Right ventricle myocardium superior (tissue), 1 donor: ENCODE measurements around the gene SLC25A53. TPM values are rescaled to one million over a fixed set of nuclear protein-coding genes. Genes with fewer than 3 reads are reported as not detected.

Experiments
- ATAC-seq: fragments of 200-7000 bp; cut with Tn5 transposase; one replicate; pipeline ENCODE4 v1.9.1; 2020; ENCODE audit warnings: mild to moderate bottlenecking; ENCODE audit not compliant: poor library complexity
- DNase-seq: peaks from one replicate; pipeline ENCODE4 v3.0.0-alpha.2; 2020
- intact Hi-C: fragments of 100-400 bp; cut with DNase I; formaldehyde crosslinking; loops from one replicate; pipeline ENCODE4 v1.11.2; 2022
- long read RNA-seq: library from polyadenylated mRNA; unstranded; transcript quantifications from one replicate; pipeline ENCODE4 v2.0.0, GENCODE V29; 2021
- total RNA-seq: library from RNA; stranded (reverse); fragmentation: NEBNext Ultra II Directional; extraction: Animal tissue kit (Norgen Biotek cat#: 25700); gene quantifications from one replicate; pipeline ENCODE4 v1.2.1, GENCODE V29; 2021
- donor health status: DM: no; HTN: yes; CAD: no; lungs with severe emphysema.

SLC25A53 gene, protein sequence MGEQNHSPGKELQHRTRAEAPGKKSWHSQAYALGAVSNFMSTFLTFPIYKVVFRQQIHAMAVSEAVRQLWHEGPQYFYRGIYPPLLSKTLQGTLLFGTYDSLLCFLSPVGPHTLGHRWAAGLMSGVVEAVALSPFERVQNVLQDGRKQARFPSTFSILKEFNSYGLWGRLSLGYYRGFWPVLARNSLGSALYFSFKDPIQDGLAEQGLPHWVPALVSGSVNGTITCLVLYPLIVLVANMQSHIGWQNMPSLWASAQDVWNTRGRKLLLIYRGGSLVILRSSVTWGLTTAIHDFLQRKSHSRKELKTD
- 11.9 TPM for total RNA-seq
- long read RNA-seq, transcript SLC25A53-201 (2 exons, 731 nt), result major isoform, 5 of 16 reads
- long read RNA-seq, partial matches to known transcripts, result 0 of 16 reads
- long read RNA-seq, other reads (novel, unspliced or antisense), result 11 of 16 reads

DNA sequence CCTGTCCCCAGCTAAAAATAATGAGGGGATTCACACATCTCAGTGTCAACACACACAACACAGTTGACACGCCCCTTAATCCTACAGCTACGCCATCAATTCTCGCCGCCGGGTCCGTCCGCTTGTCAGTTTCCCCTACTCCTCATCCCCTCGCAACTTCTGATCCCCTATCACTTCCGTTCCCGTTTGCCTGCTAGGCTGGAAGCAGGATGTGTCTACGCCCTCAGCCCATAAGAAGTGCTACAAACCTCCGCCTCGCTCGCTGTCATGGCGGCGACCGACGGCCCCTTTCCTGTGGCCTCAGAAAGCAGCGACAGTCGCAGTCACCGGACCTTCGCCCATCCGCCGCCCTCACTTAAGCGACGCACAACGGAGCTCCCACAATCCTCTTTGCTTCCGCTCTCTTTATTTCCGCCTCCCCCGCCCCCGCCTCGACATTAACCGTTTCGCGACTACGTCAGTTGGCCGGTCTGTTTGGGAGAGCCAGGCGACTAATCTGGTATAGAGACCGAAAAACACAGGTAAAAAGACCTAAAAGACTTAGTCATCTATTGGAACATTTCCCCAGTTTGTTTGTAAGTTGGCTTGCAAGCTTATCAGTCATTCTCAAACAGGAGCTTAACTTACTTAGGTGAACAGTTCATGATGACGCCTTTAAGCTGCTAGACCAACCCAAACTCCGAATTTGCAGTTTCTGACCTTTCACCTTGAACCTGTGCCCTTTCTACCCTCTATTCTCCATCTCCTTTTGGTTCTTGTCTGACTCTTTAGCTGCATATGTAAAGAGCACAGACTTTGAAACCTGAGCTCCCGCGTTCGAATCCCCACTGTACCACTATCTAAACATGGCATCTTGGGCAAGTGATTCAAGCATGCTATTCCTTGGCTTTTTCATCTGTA is at the start of gene SLC25A53:
TSS of gene SLC25A53 (minus strand) at position 380 of the 900 bp plus-strand sequence. CDS start 51,752 bp downstream, outside the sequence.
- ATAC-seq (peak; percentile 99), DNase-seq (peak; percentile 83)
- intact Hi-C loops, result no loop called here

DNA sequence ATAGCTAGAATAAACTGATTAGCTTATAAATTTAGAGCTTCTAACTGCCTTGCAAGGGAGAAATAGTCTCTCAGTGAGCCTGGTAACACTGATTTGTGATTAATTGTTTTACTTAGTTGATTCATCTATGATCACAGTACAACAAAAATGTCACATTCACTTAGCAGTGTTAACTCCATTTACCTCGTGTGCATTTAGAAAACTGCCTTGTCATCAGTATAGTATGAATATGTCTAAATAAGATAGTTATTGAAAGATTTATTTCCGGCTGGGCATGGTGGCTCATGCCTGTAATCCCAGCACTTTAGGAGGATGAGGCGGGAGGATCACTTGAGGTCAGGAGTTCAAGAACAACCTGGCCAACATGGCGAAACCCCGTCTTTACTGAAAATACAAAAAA is 48.7 kb upstream of the SLC25A53 start:
- intact Hi-C loops, result no loop called here
- DNase-seq (no peak), ATAC-seq (no peak)

DNA sequence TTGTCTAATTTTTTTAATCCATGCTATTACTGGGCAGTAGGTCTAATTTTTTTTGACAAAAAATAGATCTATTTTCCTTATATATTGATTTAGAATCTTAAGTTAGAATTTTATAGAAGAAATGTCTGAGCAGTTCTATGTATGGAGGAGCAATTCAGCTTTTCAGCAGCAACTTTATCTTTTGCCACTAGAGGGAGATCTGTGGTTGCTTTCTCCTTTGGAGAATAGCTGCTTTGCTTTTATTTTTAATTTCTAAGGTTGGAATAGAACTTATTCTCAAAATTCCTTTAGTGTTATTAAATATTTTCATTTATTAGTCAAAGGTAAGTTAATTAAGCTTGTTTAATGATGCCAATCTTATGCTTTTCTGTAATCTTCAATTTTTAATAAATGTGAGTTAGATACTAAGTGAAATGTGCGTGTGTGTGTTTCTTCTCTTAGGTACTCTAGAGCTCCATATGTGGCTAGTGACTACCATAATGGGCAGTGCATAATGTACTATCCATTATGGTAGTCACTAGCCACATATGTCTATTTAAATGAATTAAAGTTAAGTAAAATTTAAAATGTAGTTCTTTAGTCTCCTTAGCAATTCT is 38.8 kb upstream of the SLC25A53 start:
- DNase-seq (no peak), ATAC-seq (no peak)
- intact Hi-C loops, result no loop called here

DNA sequence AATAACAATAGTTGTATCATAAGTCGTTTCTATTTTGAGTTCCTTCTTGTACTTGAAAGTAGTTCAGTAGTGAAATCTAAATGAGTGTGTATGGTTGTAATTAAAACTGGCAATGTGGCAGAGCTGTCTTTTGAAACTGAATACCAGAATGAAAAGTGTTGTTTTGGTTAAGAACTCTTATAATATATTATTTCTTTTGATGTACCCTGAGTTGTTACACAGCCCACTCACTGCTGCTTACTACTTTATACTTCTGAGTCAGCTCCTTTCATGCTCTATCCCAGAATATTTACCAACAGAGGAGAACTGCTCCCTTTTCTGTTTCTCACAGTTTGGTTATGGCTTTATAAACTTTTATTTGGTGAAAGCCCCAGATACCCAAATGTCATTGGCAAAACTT is 38.2 kb upstream of the SLC25A53 start:
- DNase-seq, result no peak
- intact Hi-C loops, result no loop called here
- no peak for ATAC-seq

DNA sequence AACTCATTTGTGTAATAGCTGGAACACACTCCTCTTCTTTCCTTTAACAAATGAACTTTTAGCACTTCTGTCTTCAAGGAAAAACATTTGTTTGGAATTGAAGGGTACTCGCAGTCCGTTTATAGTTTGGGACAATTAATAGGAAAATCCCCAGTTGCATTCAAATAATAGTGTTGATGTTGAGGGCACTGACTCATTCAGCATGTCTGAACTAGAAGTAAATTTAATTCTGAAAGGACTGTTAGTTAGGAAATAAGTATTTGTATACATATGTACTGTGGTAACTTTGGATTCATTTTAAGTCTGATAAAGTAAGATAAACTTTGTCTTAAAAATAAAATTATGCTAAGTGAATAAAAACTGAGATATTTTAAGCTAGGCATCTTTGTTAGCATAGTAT is 36.7 kb upstream of the SLC25A53 start:
- DNase-seq, result no peak
- intact Hi-C loops, result no loop called here
- no peak for ATAC-seq

DNA sequence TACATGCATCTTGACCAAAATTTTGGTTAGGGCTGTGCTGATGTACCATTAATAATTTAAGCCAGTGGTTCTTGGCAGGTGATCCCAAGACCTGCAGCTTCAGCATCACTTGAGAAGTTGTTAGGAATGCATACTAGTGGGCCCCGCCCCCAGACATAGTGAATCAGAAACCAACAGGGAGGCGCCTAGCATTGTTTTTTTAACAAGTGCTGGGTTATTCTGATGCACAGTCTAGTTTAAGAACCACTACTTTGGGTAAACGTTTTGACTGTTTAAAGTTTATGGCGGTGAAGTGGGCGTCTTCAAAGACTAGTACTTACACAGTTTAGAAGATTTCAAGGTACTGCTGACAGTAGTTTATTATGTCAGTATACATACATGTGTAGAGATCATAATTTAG is 33.0 kb upstream of the SLC25A53 start:
- intact Hi-C loops, result no loop called here
- no peak for ATAC-seq
- DNase-seq, result no peak

DNA sequence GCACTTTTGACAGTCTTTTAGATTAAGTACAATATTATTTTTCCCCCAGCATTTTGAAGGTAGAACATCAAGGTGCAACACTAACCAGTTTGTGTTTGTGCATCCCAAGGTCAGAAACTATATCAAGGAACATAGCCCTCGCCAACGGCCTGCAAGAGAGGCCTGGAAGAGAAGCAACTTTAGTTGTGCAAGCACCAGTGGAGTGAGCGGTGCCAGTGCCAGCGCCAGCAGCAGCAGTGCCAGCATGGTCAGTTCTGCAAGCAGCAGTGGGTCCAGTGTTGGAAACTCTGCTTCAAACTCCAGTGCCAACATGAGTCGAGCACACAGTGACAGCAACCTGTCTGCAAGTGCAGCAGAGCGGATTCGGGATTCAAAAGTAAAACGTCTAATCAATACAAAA is 31.1 kb upstream of the SLC25A53 start:
- intact Hi-C loops, result no loop called here
- DNase-seq, result no peak
- ATAC-seq, result peak; percentile 43

DNA sequence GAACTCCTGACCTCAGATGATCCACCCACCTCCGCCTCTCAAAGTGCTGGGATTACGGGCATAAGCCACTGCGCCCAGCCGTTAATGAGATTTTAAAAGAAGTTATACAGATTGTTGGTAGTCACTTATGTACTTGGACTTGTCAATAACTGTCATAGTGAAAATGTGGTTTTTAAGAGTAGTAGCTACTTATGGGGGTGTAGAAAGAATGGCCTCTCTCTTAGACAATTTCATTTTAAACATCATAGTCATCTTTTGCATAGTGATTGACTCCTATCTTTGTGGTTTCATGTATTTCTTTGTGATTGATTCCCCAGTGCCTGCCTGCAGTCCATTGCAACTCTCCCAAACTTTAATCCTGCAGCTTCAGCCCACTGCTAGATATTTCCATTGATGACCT is 26.9 kb upstream of the SLC25A53 start:
- ATAC-seq, result no peak
- DNase-seq, result no peak
- intact Hi-C loops, result no loop called here

DNA sequence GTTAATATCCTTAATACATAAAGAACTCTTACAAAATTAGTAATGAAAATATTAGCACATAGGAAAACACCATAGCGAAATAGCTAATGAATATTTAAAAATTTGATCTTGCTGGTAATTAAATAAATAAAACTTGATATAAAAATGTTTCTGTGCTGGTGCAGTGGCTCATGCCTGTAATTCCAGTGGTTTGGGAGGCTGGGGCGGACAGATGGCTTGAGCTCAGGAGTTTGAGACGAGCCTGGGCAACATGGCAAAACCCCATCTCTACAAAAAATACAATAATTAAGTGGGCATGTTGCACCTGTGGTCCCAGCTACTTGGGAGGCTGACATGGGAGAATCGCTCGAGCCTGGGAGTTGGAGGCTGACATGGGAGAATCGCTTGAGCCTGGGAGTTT is 17.0 kb upstream of the SLC25A53 start:
- DNase-seq, result no peak
- intact Hi-C loops, result no loop called here
- ATAC-seq, result no peak

DNA sequence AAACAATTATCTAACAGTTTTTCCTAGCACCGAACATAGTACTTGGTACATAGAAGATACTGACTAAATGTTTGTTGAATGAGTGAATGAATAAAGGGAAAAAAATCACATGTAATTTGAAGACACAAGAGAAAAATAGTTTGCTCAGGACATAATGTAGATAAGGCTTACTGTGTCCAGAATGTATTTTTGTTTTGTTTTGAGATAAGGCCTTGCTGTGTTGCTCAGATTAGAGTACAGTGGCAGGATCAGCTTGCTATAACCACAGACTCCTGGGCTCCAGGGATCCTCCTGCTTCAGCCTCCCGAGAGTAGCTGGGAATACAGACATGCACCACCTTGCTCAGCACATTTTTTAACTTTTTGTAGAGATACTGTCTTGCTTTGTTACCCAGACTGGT is 16.0 kb upstream of the SLC25A53 start:
- no peak for ATAC-seq
- DNase-seq, result no peak
- intact Hi-C loops, result no loop called here

DNA sequence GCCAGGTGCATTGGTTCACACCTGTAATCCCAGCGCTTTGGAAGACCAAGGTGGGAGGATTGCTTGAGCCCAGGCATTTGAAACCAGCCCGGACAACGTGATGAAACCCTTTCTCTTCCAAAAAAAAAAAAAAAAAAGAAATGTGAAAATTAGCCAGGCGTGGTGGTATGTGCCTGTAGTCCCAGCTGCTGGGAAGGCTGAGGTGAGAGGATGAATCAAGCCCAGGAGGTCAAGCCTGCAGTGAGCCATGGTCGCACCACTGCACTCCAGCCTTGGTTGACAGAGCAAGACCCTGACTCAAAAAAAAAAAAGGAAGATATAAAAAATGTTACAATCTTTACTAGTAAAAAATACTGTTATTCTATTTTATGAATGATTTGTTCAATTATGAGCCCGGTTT is 15.3 kb upstream of the SLC25A53 start:
- intact Hi-C loops, result no loop called here
- DNase-seq, result no peak
- no peak for ATAC-seq

DNA sequence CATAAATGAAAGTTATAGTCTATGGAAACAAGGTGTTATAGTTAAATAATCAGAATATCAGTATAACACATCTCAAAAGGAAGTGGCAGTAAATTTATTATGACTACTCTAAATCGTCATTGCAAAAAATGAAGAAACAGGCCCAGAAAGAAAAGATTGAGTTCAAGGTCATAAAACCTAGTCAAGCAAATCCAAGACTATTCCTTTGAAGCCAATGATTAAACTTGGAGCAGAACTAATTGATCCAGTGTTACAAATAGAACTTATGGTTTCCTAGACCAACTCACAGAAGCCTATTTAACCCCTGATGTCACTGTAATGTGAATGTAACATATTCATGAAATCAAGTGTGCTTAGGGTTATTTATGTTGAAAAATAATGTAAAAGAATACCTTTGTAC is 11.3 kb upstream of the SLC25A53 start:
- intact Hi-C loops, result no loop called here
- ATAC-seq (no peak), DNase-seq (no peak)

DNA sequence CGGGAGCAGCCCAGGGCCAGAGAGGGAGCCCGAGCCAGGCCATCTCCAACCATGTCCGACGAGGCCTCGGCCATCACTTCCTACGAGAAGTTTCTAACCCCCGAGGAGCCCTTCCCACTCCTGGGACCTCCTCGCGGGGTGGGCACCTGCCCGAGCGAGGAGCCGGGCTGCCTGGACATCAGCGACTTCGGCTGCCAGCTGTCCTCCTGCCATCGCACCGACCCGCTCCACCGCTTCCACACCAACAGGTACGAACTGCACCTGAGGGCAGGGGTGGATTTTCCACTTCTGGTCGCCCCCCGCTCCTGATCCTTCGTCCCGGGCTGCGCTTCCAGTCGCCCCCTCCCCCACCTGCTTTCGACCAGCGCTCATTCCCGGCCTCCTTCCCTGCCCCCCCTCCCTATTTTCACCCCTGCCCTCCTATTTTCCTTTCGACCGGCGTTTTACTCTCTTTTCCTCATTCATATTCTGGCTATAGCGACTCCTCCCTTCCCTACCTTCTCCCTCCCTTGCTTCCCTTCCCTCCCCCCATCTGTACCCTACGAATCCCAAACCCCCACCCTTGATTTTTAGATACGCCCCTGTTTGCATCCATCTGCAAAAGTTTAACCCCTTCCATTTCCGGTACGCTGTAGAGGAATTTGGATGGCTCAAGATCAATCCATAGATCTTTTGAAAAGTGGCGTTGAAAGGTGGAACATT is 10.1 kb upstream of the SLC25A53 start:
- intact Hi-C loops, result no loop called here
- DNase-seq, result no peak
- no peak for ATAC-seq

DNA sequence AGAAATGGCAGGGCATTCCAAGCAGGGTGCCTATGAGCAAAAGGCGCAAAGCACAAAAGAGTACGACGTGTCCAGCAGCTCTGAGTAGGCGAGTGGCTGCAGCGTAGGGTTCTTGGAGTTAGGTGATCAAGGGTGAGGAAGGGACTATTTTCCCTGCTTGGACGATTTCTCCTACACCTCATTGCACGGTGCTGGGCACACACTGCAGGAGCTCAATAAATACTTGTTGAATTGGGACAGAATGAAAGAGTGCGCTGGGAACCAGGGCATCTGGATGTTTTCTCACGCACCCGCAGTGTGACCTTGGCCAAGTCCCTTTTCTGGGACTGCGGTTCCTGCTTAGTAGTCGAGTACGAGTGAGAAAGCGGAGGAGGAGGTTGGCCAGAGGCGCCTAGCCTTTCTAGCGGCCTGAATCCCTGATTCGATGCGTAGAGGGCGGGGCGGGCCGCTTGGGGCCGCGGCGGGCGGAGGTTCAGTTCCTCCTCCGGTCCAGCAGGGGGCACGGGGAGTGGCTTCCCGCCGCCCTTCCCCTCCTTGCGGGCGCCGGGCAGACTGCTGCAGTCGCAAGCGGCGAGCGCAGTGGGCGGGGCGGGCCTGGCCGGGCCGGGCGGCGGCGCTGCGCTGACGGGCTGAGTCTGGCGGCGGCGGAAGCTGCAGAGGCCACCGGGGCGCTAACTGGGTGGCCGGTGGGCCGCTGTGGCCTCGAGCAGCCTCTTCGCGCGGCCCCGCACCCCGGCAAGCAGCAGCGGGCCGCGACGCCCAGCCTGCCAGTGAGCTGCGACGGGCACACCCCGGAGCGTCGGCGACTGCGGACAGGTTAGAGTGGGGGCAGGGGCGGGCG is 9.3 kb upstream of the SLC25A53 start, which contains the start of gene FAM199X:
TSS of gene FAM199X (plus strand) at position 560 of the 841 bp plus-strand sequence. CDS start 333 bp downstream, outside the sequence.
- intact Hi-C loops, result no loop called here
- DNase-seq (peak; percentile 93), ATAC-seq (peak; percentile 99)

DNA sequence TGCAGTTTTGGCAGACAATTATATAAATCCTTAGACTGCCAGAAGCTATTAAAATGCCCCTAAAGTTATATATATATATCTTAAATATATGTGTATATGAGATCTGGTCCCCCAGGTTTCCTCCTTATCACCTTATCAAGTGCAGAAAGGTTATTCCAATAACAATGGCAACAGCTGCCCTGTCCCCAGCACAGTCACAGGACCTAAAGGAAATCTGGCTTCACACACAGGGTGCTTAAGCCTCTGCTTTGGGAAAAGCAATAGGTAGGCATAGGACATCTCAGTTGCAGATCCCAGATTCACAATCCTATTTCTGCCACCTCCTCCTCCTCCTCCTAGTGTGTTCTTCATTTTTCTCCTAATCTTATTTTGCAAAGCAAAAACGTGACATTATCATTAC is 5.8 kb downstream of the SLC25A53 start:
- no peak for ATAC-seq
- DNase-seq, result no peak
- intact Hi-C loops, result no loop called here

DNA sequence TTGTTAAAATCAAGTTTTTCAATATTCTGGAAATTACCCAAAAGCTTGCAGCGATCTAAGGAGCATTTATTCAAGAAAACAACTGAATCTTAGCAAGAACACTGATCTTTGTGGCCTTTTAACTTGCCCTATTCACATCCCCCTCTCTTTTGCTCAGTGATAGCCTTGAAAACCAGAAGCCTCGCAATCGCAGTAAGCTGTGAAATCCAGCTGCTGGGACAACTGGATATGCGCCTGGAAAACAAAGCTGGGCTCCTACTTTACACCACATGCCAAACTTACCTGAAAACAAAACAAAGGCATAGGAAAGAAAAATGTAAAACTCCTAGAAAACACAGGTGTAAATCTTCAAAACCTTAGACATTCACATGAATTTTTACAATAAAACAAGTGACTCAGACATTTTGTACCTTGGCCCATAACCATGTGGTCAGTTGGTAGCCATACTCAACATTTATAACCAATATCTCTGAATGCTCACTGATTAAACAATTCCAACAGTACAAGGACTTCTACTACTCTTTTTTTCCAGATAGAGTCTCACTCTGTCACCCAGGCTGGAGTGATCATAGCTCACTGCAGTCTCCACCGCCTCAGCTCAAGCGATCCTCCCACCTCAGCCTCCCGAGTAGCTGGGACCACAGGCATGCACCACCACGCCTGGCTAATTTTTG is 15.6 kb downstream of the SLC25A53 start:
- intact Hi-C loops, result no loop called here
- DNase-seq (no peak), ATAC-seq (no peak)

DNA sequence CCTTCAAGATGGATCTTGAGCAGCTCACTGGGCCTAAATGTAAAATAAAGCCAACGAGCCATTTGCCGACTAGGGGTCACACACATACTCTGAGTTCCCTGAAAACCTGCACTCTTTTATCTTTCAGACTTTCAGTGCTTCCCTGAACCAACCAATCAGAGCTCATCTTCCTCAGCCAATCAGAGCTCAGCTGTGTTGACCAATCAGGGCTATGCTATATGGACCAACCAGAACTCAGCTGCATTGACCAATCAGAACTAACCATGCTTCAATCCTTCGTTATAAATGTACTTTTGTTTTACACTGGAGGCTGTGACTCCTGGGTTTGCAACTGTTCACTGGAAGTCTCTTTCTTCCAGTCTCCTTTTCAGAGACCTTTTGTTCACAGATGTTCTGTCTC is 19.3 kb downstream of the SLC25A53 start:
- intact Hi-C loops, result no loop called here
- DNase-seq, result no peak
- no peak for ATAC-seq
